ENCODE results near the gene MPG. TPM values are rescaled to one million over a fixed set of nuclear protein-coding genes. Genes with fewer than 3 reads are reported as not detected.
"Not testable (repeated sequence)": the region's sequence is repeated elsewhere in the genome, so short reads cannot be mapped to it uniquely, and the experiment has no call there.

MPG gene
- total RNA-seq, 1 experiment from 2014 or later: 144 TPM

DNA sequence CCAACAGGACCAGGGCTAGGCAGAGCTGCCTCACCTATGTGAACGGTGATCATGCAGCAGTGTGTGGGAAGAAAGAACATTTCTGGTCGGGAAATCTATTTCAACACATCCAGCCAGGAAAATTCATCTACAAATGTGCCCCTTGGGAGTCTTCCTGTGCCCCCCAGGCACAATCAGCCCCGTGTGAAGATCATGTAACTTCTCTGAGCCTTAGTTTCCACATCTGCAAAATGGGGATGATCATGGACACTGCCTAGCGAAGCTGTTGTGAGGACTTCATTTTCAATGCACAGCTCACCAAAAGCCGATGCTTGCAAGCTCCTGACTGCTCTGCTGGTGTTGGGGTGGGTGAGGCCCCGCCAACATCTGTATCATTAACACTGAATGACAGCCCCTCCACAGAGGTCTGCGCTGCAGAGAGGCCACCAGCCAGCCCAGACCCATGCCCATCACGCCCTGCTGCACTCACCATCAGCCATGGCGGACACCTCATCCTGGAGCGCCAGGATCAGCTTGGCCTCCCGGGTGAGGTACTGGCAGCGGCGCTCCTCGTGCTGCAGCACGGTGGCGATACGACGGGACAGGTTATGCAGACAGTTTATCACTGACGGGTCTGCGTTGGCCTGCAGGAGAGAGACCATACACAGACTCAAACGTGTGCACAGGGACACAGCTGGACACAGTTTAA, 34.3 kb downstream of the MPG start:
- DNase-seq (ENCODE audit: low spot score): no peak

DNA sequence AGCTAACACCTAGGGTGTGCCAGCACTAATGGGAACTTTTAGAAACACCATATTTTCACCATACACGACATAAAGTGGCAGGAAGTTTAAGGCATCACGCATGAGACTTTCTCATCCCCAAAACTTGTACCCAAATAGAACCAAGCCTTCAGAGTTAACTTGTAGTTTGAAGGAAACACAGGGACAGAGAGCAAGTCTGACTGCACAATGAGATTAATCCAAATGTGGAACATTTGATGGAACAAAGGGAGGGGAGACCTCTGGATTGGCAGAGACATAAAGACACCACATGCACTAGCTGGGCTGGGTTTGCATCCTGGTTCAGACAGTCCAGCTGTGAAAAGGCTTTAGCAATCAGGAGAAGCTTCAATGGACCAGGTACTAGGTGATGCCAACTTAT, 36.3 kb downstream of the MPG start:
- DNase-seq (ENCODE audit: low spot score): no peak

GRCh38 chr16:116015-116414, 38.0 kb downstream of the MPG start:
- DNase-seq (ENCODE audit: low spot score): no peak

GRCh38 chr16:117379-118365, 39.6 kb downstream of the MPG start:
- DNase-seq (ENCODE audit: low spot score): peak; percentile 67

DNA sequence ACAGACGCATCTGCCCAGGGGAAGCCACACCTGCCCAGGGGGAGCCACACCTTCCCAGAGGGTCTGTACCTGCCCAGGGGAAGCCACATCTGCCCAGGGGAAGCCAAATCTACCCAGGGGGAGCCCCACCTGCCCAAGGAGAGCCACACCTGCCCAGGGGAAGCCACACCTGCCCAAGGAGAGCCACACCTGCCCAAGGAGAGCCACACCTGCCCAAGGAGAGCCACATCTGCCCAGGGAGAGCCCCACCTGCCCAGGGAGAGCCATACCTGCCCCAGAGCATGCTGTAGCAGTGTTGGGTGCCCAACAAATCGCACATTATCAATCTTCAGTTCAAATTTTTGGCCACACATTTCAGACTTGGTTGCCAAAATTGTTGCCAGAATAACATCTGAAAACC, 40.8 kb downstream of the MPG start:
- no peak for DNase-seq (ENCODE audit: low spot score)

DNA sequence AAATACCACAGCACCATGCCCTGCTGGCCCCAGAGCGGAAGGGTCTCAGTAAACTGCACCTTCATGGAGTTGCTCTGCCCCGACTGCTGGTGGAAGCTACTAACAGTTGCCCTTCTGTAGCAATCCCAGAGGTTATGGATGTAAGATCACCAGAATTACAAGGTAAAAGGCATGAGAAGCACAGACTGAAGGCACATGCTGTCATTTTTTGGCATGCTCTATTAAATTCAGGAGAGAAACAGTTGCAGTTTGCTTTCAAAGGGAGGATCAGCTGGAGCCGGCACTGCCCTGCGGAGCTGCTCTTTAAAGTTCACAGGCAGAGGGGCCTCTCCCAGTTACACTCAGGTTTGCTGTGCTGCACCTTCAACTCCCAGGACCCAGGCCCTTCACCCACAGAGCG, 41.3 kb downstream of the MPG start:
- DNase-seq (ENCODE audit: low spot score): no peak

GRCh38 chr16:119835-120491, 41.9 kb downstream of the MPG start:
- DNase-seq (ENCODE audit: low spot score): no peak

- no peak for DNase-seq (ENCODE audit: low spot score)
Measured at GRCh38 chr16:120756-121155, 42.7 kb downstream of the MPG start.

- DNase-seq (ENCODE audit: low spot score): no peak
Measured at GRCh38 chr16:122361-122760, 44.3 kb downstream of the MPG start.

GRCh38 chr16:123558-124350, 45.7 kb downstream of the MPG start:
- DNase-seq (ENCODE audit: low spot score): not testable (repeated sequence)

DNA sequence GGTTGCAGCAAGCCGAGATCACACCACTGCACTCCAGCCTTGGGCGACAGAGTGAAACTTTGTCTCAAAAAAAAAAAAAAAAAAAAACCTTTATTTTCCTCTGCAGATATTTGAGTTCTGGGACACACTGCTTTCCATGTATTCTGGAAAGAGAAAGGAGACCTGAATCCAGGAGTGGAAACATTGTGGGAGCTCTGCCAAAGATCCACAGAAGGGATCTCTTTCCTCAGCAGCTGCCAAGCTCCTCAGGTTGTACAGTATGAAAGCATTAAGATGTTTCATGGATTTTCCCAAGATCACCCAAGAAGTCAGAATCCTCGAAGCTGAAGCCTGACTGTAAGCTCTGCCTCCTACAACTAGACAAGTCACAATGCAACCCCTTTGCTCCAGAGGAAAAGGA, 47.0 kb downstream of the MPG start:
- DNase-seq (ENCODE audit: low spot score): no peak

DNA sequence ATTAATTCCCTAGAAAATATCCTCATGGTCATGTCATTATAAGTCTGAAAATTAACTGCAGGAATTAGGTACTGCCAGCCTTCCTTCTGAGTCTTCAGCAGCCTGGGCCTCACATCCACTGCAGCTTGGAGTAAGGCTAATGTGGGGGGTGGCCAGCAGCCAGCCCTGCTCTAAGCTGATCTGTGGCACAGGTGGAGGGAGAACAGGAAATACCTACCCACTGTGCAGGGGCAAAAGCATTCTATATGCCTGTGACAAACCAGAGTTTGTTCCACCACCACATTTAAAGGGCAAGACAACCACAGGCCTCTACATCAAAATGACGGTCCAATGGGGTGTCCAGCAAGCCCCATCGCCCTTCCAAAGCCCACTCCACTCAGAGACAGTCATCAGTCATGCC, 51.0 kb downstream of the MPG start:
- no peak for DNase-seq (ENCODE audit: low spot score)

GRCh38 chr16:130533-131173, 52.6 kb downstream of the MPG start:
- DNase-seq (ENCODE audit: low spot score): no peak

DNA sequence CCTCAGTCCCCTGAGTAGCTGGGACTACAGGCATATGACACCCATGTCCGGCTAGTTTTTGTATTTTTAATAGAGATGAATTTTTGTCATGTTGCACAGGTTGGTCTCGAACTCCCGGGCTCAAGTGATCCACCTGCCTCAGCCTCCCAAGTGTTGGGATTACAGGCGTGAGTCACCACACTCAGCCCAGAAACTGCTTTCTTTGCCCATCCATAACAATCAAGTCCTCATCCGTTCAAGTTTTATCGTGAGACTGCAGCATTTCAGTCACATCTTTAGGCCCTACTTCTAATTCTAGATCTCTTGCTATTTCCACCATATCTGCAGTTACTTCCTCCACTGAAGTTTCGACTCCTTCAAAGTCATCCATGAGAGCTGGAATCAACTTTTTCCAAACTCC, 54.1 kb downstream of the MPG start:
- DNase-seq (ENCODE audit: low spot score): no peak

- no peak for DNase-seq (ENCODE audit: low spot score)
Measured at GRCh38 chr16:133716-134115, 55.7 kb downstream of the MPG start.

Other genes starting within 250 kb of the MPG start
- 11.7 and 15.9 TPM in 2 replicates for gene POLR3K, start 24.6 kb upstream of the MPG start, total RNA-seq (2014; rRNA removed; shearing (Covaris generic))
- gene SNRNP25, start 24.4 kb upstream of the MPG start, total RNA-seq (2014; rRNA removed; shearing (Covaris generic)): 70.8 and 84.5 TPM in 2 replicates
- 39.3 and 43.7 TPM in 2 replicates for gene RHBDF1, start 5.6 kb upstream of the MPG start, total RNA-seq (2014; rRNA removed; shearing (Covaris generic))
- gene NPRL3, start 60.4 kb downstream of the MPG start, total RNA-seq (2014; rRNA removed; shearing (Covaris generic)): 7.3 TPM in 2 replicates
- not detected in 2 replicates for gene HBZ, start 74.4 kb downstream of the MPG start, total RNA-seq (2014; rRNA removed; shearing (Covaris generic))
- not detected in 2 replicates for gene HBM, start 87.8 kb downstream of the MPG start, total RNA-seq (2014; rRNA removed; shearing (Covaris generic))
- gene HBA2, start 94.7 kb downstream of the MPG start, total RNA-seq (2014; rRNA removed; shearing (Covaris generic)): not detected in 2 replicates
- gene HBA1, start 98.5 kb downstream of the MPG start, total RNA-seq (2014; rRNA removed; shearing (Covaris generic)): not detected in 2 replicates
- not detected in 2 replicates for gene HBQ1, start 102.2 kb downstream of the MPG start, total RNA-seq (2014; rRNA removed; shearing (Covaris generic))
- 62.4 and 80.0 TPM in 2 replicates for gene LUC7L, start 151.2 kb downstream of the MPG start, total RNA-seq (2014; rRNA removed; shearing (Covaris generic))
- gene FAM234A, start 156.6 kb downstream of the MPG start, total RNA-seq (2014; rRNA removed; shearing (Covaris generic)): 72.1 and 106 TPM in 2 replicates
- gene RGS11, start 197.7 kb downstream of the MPG start, total RNA-seq (2014; rRNA removed; shearing (Covaris generic)): 0.07 TPM in 1 of 2 replicates, not detected in the other
- 1.1 and 4.0 TPM in 2 replicates for gene ARHGDIG, start 202.4 kb downstream of the MPG start, total RNA-seq (2014; rRNA removed; shearing (Covaris generic))
- gene PDIA2, start 204.9 kb downstream of the MPG start, total RNA-seq (2014; rRNA removed; shearing (Covaris generic)): 0.29 and 0.41 TPM in 2 replicates